ENCODE measurements around the gene FXYD7. TPM values are rescaled to one million over a fixed set of nuclear protein-coding genes. Genes with fewer than 3 reads are reported as not detected.
"Not testable (repeated sequence)": the region's sequence is repeated elsewhere in the genome, so short reads cannot be mapped to it uniquely, and the experiment has no call there.

FXYD7 gene
- polyA plus RNA-seq, 3 donors: 0.16 TPM; not detected in 2

- no peak overlapping the region for H3K4me3 Mint-ChIP-seq
- no peaks in the 10 kb centered on the region for H3K27me3 ChIP-seq (ENCODE audit: control insufficient read depth in 2 of 2, insufficient read depth in 2 of 2, low read length in 2 of 2)
- no peaks in the 10 kb centered on the region for H3K79me2 ChIP-seq (ENCODE audit: insufficient read depth, low read length)
- no peak overlapping the region for H3K27ac ChIP-seq (ENCODE audit: low read depth in 1 of 2, low read length in 2 of 2)
- H3K36me3 Mint-ChIP-seq: no peaks in the 10 kb centered on the region
- H2AFZ ChIP-seq (ENCODE audit: insufficient read depth, low read depth, low read length, poor library complexity, severe bottlenecking): no peak overlapping the region
- H3K36me3 ChIP-seq (replicated peaks in 1 of 2; ENCODE audit: control insufficient read depth in 1 of 2, insufficient read depth in 2 of 2, low read length in 2 of 2): no peaks in the 10 kb centered on the region
- H3K9me3 Mint-ChIP-seq: peaks cover 0 to 6% (median 0%) of the 10 kb centered on the region in 7 donors
- no peaks in the 10 kb centered on the region for H3K4me1 ChIP-seq (ENCODE audit: control insufficient read depth in 1 of 2, insufficient read depth in 2 of 2, low read length in 2 of 2)
- H3K9me3 ChIP-seq (replicated peaks in 1 of 2; ENCODE audit: control insufficient read depth in 1 of 2, insufficient read depth in 1 of 2, low read length in 2 of 2): peaks cover 3 to 6% of the 10 kb centered on the region in 2 donors
- no peak overlapping the region for H3K4me2 ChIP-seq (replicated peaks; ENCODE audit: extremely low read depth, low read length, poor library complexity, severe bottlenecking)
- no peak overlapping the region for H3K27ac Mint-ChIP-seq
- no peaks in the 10 kb centered on the region for H3K4me1 Mint-ChIP-seq
- no peak overlapping the region for H3K9ac ChIP-seq (ENCODE audit: insufficient read depth, low read length, poor library complexity, severe bottlenecking)
- no peak for TF ChIP-seq CTCF (IDR thresholded peaks at IDR 0.05)
- H3K4me3 ChIP-seq (replicated peaks in 1 of 3; ENCODE audit: low read depth in 2 of 3, low read length in 3 of 3): no peak overlapping the region
- peaks cover 0 to 2% (median under 1%) of the 10 kb centered on the region in 3 donors for H3K27me3 Mint-ChIP-seq (ENCODE audit: low read depth in 3 of 3)
- WGBS (ENCODE audit: insufficient coverage): 92% methylated on average over 16 of the region's 16 CpGs
- no peaks in the 10 kb centered on the region for H4K20me1 ChIP-seq (ENCODE audit: insufficient read depth, low read length)
- no peak for DNase-seq
- intact Hi-C loops (cut with micrococcal nuclease): no loop called here
Observed at GRCh38 chr19:35100588-35101533, 42.2 kb upstream of the FXYD7 start.

GRCh38 chr19:35101949-35102348 lies 41.1 kb upstream of the FXYD7 start:
- DNase-seq; H2AFZ ChIP-seq (ENCODE audit: insufficient read depth, low read depth, low read length, poor library complexity, severe bottlenecking); H3K9ac ChIP-seq (ENCODE audit: insufficient read depth, low read length, poor library complexity, severe bottlenecking); H3K9me3 Mint-ChIP-seq; H3K4me3 ChIP-seq (replicated peaks in 1 of 3; ENCODE audit: low read depth in 2 of 3, low read length in 3 of 3); H3K27me3 Mint-ChIP-seq (ENCODE audit: low read depth in 3 of 3); H3K4me2 ChIP-seq (replicated peaks; ENCODE audit: extremely low read depth, low read length, poor library complexity, severe bottlenecking); H3K27ac ChIP-seq (ENCODE audit: low read depth in 1 of 2, low read length in 2 of 2); H3K36me3 ChIP-seq (replicated peaks in 1 of 2; ENCODE audit: control insufficient read depth in 1 of 2, insufficient read depth in 2 of 2, low read length in 2 of 2); H3K27ac Mint-ChIP-seq; H3K27me3 ChIP-seq (ENCODE audit: control insufficient read depth in 2 of 2, insufficient read depth in 2 of 2, low read length in 2 of 2); H3K4me1 Mint-ChIP-seq; H3K4me3 Mint-ChIP-seq; H3K79me2 ChIP-seq (ENCODE audit: insufficient read depth, low read length); H3K36me3 Mint-ChIP-seq; H3K4me1 ChIP-seq (ENCODE audit: control insufficient read depth in 1 of 2, insufficient read depth in 2 of 2, low read length in 2 of 2); intact Hi-C loops (cut with micrococcal nuclease); H4K20me1 ChIP-seq (ENCODE audit: insufficient read depth, low read length): not testable (repeated sequence)
- WGBS (ENCODE audit: insufficient coverage): 100% methylated on average over 1 of the region's 10 CpGs
- H3K9me3 ChIP-seq (replicated peaks in 1 of 2; ENCODE audit: control insufficient read depth in 1 of 2, insufficient read depth in 1 of 2, low read length in 2 of 2): peaks cover 12 to 17% of the 10 kb centered on the region in 2 donors

GRCh38 chr19:35103614-35104013 lies 39.4 kb upstream of the FXYD7 start:
- H3K27me3 Mint-ChIP-seq (ENCODE audit: low read depth in 3 of 3); H3K27me3 ChIP-seq (ENCODE audit: control insufficient read depth in 2 of 2, insufficient read depth in 2 of 2, low read length in 2 of 2); DNase-seq; H3K4me3 ChIP-seq (replicated peaks in 1 of 3; ENCODE audit: low read depth in 2 of 3, low read length in 3 of 3); H3K36me3 Mint-ChIP-seq; H3K36me3 ChIP-seq (replicated peaks in 1 of 2; ENCODE audit: control insufficient read depth in 1 of 2, insufficient read depth in 2 of 2, low read length in 2 of 2); H2AFZ ChIP-seq (ENCODE audit: insufficient read depth, low read depth, low read length, poor library complexity, severe bottlenecking); H4K20me1 ChIP-seq (ENCODE audit: insufficient read depth, low read length); H3K79me2 ChIP-seq (ENCODE audit: insufficient read depth, low read length); H3K27ac ChIP-seq (ENCODE audit: low read depth in 1 of 2, low read length in 2 of 2); H3K9ac ChIP-seq (ENCODE audit: insufficient read depth, low read length, poor library complexity, severe bottlenecking); H3K4me1 Mint-ChIP-seq; H3K4me2 ChIP-seq (replicated peaks; ENCODE audit: extremely low read depth, low read length, poor library complexity, severe bottlenecking); H3K4me1 ChIP-seq (ENCODE audit: control insufficient read depth in 1 of 2, insufficient read depth in 2 of 2, low read length in 2 of 2); H3K9me3 Mint-ChIP-seq; intact Hi-C loops (cut with micrococcal nuclease); H3K4me3 Mint-ChIP-seq: not testable (repeated sequence)
- H3K27ac Mint-ChIP-seq: peak overlapping the region in 1 of 7 donors; percentile 11
- 87% methylated on average over 9 of the region's 10 CpGs for WGBS (ENCODE audit: insufficient coverage)
- H3K9me3 ChIP-seq (replicated peaks in 1 of 2; ENCODE audit: control insufficient read depth in 1 of 2, insufficient read depth in 1 of 2, low read length in 2 of 2): peaks cover 12 to 17% of the 10 kb centered on the region in 2 donors

Measured in CD14-positive monocyte (primary cell).